IPS-18c (cell line): ENCODE measurements around the gene TPD52L1.
A peak's percentile ranks its signal among the peaks of the same experiment; 100 is the strongest.
"Not testable (repeated sequence)": the region's sequence is repeated elsewhere in the genome, so short reads cannot be mapped to it uniquely, and the experiment has no call there.

Experiments used
- H3K4me3 ChIP-seq: 2 replicates; pipeline ENCODE4 v1.7.0; 2013; ENCODE audit warnings: low read depth, mild to moderate bottlenecking, low read length, moderate library complexity; ENCODE audit not compliant: insufficient read depth
- H3K9me3 ChIP-seq: one replicate; pipeline ENCODE4 v1.6.1; 2013; ENCODE audit warnings: mild to moderate bottlenecking, low read length, moderate library complexity; ENCODE audit not compliant: control insufficient read depth, insufficient read depth

The TPD52L1 gene

DNA sequence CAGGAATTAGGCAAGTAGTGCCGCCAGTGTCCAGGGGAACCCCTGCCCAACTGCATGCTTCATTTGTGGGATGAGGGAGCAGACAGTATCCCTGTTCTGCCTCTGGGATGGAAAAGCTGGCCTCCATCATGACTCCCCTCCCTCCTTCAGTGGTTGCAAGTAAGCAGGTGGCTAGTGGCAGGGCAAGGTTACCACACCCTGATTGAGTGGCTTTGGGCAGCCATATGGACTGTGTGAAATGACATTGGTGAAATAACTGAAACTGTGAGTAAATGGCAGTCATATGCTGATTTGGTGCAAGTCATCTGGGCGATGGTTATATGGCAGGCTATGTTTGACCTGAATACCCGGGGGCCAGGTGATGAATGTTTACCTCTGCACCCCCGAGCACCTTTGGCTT is 115.2 kb downstream of the TPD52L1 start:
- no peak overlapping the region for H3K4me3 ChIP-seq
- H3K9me3 ChIP-seq, result no peaks in the 10 kb centered on the region

DNA sequence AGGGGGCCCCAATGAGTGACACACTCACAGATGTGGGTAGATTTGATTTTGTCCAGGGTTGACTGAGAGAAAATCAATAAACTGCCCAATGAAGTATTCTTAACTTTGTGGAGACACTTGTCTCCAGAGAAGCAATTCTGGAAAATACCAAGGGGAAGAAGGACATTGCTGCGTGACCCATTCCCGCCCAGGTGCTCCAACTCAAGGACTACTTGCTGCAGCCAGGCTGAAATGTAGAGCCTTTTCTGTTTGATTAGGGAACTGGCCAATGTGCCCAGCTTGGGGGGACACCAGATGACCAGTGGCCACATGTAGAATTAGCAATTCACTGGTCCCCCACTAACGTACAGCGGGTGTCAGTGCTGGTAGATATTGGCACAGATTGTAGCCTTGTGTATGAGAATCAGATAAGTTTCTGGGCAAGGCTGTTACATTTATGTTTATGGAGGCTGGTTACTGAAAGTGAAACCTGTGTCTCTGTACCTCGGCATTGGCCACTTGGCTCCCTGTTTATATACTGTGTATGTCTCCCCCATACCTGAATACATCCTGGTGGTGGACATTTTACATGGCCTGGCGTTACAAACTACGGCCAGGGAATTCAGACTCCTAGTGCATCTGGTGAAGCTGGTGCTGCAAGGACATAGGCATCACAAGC is 115.9 kb downstream of the TPD52L1 start:
- H3K4me3 ChIP-seq, result no peak overlapping the region

DNA sequence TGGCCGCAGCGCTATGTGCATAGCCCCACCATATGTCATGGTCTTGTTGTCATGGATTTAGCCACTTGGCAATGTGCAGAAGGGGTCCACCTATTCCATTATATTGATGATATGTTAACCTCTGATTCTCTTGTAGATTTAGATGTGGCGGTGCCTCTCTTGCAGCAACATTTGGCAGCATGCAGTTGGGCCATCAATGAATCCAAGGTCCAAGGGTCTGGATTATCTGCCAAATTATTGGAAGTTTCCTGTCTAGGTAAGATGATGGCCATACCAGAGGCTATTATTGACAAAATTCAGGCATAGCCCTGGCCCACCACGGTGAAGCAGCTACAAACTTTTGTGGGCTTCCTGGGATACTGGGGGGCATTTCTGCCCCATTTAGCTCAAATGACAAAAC is 116.8 kb downstream of the TPD52L1 start:
- Histone ChIP-seq H3K4me3 (no peak overlapping the region), H3K9me3 (no peaks in the 10 kb centered on the region)

More for the DNA sequence above, 115.9 kb downstream of the TPD52L1 start:
- no peaks in the 10 kb centered on the region for H3K9me3 ChIP-seq

DNA sequence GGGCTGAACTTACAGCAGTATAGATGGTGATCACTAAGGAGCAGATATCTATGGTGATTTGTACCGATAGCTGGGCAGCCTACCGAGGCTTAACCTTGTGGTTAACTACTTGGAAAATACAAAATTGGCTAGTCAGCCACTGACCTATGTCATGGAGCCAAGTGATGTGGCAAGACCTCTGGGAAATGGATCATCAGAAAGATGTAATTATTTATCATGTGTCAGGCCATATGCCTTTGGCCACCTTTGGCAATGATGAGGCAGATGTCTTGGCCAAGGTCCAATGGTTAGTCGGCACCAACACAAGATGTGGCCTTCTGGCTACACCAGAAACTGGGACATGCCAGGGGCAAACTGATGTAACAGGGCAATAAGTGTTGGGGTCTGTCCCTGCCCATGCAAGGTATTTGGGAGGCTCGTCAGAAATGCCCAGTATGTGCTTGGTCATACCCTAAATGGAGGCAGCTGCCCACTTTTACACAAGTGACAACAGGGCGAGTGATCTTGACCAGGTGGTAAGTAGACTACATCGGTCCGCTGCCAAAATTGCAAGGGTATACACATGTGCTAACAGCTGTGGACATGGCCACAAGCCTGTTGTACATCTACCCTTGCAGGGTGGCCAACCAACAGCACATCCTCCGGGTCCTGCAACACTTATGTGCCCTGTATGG is 118.0 kb downstream of the TPD52L1 start:
- Histone ChIP-seq H3K9me3 (no peaks in the 10 kb centered on the region), H3K4me3 (no peak overlapping the region)

DNA sequence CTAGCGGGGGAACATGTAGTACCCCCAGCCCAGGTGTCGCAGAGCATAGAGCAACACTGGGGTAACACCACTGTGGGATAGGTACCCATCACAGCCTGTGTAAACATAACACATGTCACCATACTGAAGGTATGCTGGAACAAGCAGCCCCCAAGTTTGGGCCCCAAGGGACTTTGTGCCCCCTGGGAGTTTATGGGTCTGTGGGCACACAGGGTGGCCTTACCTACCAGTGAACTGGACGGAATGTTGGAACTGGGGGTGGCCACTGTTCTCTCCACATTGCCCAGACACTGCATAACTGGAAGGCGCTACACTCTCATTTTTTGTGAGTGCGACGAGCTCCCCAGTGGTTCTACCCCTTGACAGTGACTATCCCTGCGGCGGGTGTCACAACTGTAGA is 119.7 kb downstream of the TPD52L1 start:
- H3K4me3 ChIP-seq, result no peak overlapping the region
- H3K9me3 ChIP-seq, result no peaks in the 10 kb centered on the region

DNA sequence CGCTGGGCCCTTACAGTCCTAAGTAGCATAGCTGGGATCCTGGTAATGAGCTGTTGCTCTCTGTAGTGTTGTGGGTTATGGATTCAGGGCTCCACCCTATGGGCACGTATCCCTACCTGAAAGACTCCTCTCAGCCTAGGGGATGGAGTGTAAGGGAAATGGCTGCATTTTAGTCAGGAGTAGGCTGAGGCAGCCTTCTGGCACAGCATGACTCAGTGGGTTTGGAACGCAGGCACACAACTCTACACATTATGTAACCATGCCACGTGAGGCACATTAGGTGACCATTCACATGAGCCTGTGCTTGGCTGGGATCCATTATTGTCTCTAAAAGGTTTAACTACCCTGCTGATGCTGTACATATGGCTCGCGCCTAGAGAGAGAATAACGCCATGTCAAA is 120.4 kb downstream of the TPD52L1 start:
- H3K4me3 ChIP-seq, result no peak overlapping the region

DNA sequence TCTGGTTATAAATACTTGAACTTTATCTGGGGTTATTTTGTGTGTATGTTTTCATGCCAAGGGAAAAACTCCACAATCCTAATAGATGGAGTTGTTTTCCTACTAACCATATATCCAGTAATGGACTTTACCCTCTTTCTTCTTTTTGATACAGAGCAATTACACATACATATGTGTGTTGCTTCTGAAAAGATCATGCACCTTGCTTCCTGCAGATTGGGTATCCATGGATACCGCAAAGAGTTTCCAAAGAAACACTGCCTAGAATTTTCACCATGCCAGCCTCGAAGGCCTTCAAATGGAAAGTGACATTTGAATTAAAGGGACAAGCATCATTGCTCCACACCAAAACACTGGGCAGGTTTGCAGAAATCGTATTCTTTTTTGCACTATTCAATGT is 121.4 kb downstream of the TPD52L1 start:
- Histone ChIP-seq H3K4me3 (no peak overlapping the region), H3K9me3 (no peaks in the 10 kb centered on the region)

More for the DNA sequence above, 120.4 kb downstream of the TPD52L1 start:
- H3K9me3 ChIP-seq, result no peaks in the 10 kb centered on the region

DNA sequence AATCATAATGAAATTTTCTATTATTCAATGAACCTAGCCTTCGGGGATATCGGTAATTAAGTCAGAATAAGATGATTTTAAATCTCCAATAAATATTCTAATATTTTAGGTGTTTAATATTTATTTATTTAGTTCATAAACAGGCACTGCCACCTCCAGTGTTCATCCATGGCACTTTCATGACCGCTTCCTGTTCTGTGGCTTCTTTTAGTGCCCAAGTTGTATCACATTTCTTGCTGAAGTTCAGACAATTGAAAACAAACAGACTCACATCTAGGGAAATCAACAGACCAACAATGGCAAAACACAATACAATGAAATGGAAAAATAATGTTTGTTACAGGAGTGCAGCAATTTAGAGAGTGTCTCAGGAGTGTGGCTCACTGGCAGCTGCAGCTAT is 122.2 kb downstream of the TPD52L1 start:
- no peak overlapping the region for H3K4me3 ChIP-seq
- H3K9me3 ChIP-seq, result no peaks in the 10 kb centered on the region

DNA sequence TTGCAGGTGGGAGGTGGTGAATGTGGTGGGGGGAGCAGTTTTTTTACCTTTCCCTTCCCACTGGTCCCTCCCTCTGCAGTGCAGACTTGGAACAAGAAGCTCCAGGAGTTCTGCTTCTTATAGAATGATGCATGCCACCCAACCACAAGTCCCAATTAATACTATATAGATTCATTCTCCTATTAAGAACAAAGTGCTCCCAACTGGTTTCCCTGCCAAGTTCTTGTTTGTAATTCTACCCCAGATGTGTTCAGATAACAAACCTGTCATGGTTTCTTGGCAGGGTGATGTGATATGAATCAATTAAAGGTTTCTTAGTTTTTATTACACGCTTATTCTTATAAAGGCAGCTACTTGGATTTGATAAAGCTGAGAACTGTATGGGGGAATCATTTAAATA is 124.3 kb downstream of the TPD52L1 start:
- no peaks in the 10 kb centered on the region for H3K9me3 ChIP-seq
- no peak overlapping the region for H3K4me3 ChIP-seq

DNA sequence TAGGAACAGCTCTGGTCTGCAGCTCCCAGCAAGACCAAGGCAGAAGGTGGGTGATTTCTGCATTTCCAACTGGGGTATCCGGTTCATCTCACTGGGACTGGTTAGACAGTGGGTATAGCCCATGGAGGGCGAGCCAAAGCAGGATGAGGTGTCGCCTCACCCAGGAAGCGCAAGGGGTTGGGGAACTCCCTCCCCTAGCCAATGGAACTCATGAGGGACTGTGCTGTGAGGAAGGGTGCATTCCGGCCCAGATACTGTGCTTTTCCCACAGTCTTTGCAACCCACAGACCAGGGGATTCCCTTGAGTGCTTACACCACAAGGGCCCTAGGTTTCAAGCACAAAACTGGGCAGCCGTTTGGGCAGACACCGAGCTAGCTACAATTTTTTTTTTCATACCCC is 126.4 kb downstream of the TPD52L1 start:
- Histone ChIP-seq H3K4me3 (no peak overlapping the region), H3K9me3 (no peaks in the 10 kb centered on the region)

DNA sequence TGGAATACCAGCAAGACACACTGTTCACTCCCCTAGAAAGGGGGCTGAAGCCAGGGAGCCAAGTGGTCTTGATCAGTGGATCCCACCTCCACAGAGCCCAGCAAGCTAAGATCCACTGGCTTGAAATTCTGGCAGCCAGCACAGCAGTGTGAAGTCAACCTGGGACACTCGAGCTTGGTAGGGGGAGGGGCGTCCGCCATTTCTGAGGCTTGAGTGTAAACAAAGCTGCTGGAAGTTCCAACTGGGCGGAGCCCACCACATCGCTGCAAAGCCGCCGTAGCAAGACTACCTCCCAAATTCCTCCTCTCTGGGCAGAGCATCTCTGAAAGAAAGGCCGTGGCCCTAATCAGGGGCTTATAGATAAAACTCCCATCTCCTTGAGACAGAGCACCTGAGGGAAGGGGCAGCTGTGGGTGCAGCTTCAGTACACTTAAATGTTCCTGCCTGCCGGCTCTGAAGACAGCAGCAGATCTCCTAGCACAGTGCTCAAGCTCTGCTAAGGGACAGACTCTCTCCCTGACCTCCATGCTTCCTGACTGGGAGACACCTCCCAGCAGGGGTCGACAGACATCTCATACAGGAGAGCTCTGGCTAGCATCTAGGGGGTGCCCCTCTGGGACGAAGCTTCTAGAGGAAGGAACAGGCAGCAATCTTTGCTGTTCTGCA is 126.9 kb downstream of the TPD52L1 start:
- not testable (repeated sequence) for H3K9me3 ChIP-seq
- peak overlapping the region; percentile 15; the same call in 1 of the 2 replicates for H3K4me3 ChIP-seq

DNA sequence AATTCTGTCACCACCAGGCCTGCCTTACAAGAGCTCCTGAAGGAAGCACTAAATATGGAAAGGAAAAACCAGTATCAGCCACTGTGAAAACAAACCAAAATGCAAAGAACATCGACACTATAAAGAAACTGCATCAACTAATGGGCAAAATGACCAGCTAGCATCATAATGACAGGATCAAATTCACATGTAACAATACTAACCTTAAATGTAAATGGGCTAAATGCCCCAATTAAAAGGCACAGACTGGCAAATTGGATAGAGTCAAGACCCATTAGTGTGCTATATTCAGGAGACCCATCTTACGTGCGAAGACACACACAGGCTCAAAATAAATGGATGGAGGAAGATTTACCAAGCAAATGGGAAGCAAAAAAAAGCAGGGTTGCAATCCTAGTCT is 128.9 kb downstream of the TPD52L1 start:
- not testable (repeated sequence) for H3K4me3 ChIP-seq

DNA sequence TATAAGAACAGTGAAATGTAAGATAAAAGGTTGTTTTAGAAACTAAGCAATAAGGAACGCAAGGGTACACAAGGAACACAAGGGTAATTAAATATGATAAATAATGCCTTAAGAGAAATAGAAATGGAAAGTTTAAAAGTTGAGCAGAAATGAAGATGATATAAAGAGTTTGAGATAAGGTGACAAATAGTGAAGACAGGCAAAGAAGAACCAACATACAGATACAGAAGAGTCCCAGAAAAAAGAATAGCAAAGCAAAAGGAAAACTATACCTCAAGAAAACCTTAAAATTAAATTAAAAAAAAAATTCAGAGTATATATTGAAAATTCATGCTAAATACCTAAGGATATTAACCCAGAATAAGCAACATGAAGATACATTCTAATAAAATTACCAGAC is 131.8 kb downstream of the TPD52L1 start:
- no peaks in the 10 kb centered on the region for H3K9me3 ChIP-seq
- no peak overlapping the region for H3K4me3 ChIP-seq

More for the DNA sequence above, 128.9 kb downstream of the TPD52L1 start:
- H3K9me3 ChIP-seq, result not testable (repeated sequence)

DNA sequence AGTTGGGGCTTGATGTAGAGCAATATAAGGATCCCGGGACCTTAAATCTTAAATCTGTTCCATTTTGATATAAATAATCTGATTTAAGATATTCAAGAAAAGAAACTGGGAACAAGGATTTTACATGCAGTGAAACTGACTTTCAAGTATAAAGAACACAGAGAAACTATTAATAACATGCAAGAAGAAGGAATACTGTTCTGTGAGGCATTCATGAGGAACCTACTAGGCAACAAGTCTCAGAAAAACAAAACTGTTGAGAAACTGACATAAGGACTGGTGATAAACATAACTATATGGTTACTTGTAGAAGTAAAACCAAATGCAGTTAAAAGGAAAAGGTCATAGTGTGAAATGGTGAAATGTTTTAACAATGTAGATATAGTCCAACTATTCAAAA is 132.4 kb downstream of the TPD52L1 start:
- Histone ChIP-seq H3K4me3 (no peak overlapping the region), H3K9me3 (no peaks in the 10 kb centered on the region)

DNA sequence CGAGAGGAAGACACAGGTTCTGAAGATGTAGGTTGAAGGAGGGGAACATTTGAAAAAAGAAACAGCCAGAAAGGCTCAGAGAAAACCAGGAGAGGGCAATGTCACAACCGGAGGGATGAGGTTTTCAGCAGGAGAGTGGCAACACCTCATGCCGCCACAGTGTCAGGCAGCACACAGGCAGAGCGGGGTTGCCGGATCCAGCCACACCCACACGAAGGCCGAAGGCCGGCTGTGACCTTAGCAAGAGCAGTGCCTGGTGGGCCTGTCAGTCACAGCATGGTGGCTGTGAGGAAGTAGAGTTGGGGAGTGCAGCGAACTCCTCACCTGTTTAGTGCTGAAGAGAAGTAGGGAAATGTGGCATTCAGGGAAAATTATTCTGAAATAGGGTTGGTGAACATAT is 134.1 kb downstream of the TPD52L1 start:
- H3K4me3 ChIP-seq, result no peak overlapping the region
- no peaks in the 10 kb centered on the region for H3K9me3 ChIP-seq

DNA sequence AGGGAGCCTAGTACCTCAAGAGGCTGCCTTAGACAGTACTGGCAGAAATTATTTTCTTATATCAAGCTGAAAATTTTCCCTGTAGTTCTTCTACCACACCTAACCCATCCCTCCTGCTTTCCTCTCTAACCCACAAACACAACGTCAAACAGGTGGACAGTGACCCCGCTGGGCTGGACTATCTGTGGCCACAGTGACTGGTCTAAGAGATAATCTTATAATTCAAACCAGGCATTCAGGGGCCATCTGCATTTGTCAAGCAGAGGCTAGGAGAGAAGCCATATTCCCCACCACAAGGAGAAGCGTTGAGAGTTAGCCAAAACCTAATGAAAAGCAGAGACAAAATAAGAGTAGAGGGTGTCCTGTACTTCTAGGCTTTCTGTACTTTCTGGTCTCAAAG is 140.0 kb downstream of the TPD52L1 start:
- no peak overlapping the region for H3K4me3 ChIP-seq

DNA sequence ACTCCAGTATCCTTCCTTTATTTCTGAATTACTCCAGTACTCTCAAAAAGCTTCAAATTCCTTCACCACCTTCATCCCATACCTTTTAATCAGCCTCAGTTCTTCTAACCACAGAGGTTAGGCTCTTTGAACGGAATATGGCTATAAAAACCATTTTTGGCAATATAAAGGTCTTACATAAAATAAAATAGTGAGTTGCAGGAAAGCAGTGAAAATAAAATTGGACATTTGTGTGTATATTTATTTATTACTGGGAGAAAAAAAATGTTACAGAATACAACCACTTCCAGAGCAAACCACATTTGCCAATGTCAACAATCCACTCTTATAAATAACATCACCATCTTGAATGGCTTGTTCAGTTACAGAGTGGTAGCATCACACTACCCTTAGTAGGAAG is 140.5 kb downstream of the TPD52L1 start:
- Histone ChIP-seq H3K9me3 (no peaks in the 10 kb centered on the region), H3K4me3 (no peak overlapping the region)

More for the DNA sequence above, 140.0 kb downstream of the TPD52L1 start:
- no peaks in the 10 kb centered on the region for H3K9me3 ChIP-seq

DNA sequence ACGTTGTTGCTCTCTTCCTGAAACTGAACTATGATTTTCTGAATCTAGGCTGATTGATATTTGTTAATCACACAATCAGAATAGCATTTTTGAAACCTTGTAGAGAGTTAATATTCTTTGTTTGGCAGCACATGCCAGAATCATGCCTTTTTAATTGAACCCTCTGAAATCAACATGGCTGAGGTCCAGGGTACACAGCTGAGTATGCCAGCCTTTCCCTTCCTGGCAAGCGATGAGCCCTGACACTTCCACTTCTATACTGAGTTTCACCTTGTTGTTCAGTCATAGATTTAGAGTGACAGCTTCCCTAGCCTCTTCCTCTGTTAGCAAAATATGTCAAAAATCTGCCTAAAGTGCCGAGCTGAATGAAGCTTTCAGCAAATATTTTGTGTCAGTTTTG is 141.4 kb downstream of the TPD52L1 start:
- Histone ChIP-seq H3K4me3 (no peak overlapping the region), H3K9me3 (no peaks in the 10 kb centered on the region)
